Measurements from ENCODE around the gene LEKR1.
"Not testable (repeated sequence)": the region's sequence is repeated elsewhere in the genome, so short reads cannot be mapped to it uniquely, and the experiment has no call there.

The LEKR1 gene

DNA sequence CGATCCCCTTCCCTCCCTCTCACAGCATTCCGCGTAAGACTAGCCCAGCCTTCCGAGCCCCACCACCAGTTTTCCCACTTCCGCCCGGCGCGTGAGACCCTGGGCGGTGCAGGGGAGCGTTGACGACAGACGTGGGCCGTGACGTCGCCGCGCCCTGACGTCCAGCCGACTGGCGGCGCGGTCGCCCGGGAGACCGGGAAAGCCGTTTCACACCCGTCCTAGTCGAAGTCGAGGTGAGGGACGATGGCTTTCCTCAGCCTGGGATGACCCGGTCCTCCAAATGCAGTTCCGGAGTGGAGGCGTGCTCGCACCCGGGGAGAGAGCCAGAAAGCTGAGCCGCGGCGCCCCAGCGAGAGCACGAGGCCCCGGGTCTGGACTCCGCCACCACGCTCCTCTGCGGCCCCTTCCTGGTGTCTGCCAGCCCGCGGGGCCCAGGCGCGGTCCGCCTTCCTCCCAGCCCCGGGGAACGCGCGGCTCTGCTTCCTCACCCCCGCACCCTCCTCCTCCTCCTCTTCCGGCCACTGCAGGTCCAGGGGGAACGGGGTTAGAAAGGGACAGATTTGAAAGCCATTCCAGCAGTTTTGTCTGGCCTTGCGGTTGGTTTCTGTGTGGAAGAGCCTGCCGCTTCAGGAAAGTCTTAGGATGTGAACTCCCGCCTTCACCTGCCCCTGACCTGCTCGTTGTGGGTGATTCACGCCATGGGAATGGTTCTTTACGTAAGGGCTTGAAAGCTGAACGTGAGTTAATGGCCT lies at the start of gene LEKR1:
Gene LEKR1, plus strand, starts transcription at position 210 of the 752 bp plus-strand sequence. CDS start 2,977 bp downstream, outside the sequence.
- DNase-seq = peak; percentile 93

DNA sequence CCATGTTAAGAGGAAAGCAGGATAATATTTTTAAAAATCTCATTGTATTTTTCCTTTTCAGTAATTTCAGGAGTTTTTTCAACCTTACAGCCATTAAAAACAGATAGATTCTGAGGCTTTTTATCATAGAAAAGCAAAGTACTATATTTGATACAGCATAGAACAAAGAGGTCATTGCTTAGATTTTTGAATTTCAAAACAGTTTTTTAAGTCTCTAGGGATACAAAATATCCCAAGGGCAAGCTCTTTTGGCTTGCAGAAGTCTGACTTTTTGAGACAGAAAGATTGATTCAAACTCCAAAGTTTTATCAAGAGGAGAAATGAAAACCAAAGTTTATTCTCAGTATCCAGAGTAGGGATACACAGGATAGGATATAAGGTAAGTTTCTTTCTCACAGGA lies 49.3 kb upstream of the LEKR1 start:
- DNase-seq = no peak

DNA sequence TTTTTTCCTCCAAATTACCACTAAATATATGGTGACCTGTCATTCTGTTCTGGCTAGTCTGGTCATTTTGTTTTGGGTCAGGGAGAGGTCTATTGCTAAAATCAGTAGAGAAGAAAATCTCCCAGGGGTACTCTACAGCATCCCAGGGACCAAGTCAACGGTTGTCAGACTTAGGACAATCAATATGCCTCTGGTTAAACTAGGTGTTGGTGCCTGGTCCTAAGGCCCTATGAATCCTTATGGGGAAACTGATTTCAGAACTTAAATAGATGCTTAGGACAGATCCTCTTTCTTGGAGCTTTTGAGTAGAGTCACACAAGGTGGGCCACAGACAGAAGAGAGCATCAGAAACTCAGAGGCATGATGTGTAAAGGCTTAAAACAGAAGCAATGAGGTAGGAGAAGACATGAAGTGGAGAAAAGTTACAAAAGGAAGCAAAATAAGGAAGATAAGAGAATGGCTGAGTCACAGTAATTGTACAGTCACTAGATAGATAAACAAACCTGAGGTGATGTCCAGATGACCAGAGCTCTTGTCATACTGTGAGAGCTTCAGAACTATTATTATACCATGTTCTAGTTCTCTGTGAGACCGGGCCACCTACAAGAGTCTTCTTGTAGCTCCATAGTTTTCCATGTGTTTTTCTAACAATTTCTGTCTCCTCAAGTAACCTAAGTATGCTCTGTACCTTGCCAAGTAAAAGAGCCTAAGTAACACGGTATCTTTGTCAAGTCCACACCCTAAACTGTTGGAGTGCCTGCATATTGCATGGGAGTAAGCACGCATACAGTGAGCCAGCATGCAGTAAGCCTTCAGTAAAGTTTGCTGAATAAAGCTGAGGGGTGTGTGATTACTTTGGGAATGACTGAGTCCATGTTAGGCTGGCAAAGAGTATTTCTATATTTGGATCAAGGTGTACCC lies 44.6 kb upstream of the LEKR1 start:
- DNase-seq = no peak

DNA sequence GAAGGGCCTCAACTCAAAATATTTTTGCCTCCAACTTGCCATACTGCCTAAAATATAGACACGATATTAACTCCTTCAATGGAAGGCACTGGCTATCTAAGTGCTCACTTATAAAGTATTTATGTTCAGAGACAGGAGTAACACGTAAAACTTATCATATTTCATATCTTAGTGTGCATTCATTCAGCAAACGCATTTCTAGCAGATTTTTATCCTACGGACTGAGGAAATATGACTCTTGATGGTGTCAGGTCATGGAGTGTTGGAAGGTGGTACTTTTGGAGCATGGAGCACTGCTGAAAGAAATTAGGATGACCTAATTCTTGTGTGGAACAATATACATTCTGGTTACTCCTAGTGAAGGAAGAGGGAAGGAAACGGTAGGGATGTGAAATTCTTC lies 43.8 kb upstream of the LEKR1 start:
- DNase-seq = no peak

DNA sequence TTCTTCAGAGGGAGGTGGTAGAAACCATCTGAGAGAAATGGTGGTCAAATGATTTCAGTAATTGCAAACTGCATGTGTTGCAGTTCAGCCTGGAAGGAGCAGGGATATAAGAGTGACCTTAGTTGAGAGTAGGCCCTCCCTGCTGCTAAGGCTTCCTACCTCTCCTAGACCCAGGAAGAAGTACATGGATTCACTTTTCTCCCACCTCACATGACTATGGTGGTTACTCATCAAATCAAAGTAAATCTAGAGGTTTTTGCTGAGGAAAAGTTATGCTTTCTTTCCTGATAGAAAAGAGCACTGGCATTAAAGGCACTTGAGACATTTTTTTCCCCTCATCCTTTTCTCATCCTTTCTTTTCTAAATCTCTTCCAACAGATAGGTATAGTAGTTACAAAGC lies 43.2 kb upstream of the LEKR1 start:
- DNase-seq = no peak

DNA sequence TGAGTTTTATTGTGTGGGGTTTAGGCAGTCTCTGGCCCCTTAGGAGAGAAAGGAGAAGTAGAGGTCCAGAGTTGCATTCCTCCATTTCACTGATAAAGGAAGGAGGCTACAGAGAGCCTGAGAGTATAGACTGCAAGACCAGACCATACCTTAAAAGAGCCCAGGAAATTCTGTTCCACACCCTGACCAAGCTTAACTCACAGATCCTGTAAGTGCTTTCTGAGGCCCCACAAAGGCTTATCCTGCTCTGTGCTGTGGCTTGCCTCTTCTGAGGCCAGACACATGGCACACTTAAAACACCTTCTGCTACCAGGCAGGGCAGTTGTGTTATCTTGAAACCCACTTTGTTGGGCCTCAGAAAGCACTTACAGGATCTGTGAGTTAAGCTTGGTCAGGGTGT lies 39.2 kb upstream of the LEKR1 start:
- no peak for DNase-seq

DNA sequence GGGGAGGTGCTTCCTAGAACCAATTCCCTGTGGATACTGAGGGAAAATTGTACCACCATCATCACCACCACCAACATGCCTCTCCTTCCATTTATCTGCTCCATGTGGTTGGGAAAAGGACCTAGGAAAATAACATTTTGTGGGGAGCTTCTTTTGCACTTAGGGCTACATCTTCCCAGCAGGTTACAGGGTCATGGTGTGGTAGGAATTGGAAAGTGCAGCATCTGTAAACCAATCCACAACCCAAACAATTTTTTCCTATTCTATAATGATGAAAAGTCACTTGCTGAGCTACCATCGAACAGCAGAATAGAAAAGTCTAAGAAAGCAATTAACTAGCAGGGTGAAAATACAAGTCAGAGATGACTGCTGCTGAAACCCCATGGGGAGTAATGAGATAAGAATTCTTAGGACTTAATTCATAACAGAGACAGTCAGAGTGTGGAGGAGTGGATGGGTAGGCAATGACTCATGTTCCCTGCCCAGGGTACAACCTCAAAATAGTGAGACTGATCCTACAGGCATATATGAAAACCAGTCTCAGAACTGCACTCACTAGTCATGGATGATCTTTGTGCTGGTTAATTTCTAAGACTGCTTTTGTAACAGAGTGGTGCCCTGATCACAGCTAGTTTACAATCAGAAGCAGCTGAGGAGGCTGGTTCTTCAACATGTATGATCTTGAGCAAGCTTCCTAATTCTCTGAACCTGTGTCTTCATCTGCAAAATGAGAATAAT lies 38.1 kb upstream of the LEKR1 start:
- no peak for DNase-seq

DNA sequence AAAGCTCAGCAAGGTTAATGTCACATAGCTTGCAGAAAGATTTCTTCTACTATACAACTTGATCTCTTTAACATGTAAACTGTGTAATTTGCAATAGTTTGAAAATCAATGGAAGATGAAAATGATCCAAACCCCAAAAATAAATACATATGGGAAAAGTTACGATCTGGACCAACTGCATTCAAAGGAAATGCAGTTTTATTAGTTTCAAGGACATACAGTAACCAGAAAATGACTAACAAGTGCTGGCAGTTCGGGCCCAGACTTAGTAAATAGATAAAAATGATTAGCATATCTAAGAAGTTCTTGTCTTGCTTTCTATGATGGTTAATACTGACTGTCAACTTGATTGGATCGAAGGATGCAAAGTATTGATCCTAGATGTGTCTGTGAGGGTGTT lies 37.3 kb upstream of the LEKR1 start:
- no peak for DNase-seq

DNA sequence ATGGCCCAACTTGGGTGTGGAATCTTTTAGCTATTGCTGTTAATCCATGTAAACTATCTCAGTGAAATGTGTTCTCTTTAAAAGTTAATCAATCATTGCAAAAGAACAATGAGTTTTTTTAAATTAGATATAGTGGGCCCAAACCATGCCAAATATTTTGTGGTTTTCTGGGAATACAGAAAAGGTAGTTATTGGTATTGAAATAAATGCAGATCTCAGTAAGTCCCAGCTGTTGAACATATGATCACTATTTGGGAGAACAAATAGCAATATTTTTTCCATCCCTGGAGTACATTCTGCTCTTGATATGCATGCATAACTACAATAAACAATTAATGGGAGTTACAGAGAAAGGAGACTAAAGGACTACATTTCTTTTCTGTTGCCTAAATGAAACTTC lies 36.0 kb upstream of the LEKR1 start:
- DNase-seq = no peak

DNA sequence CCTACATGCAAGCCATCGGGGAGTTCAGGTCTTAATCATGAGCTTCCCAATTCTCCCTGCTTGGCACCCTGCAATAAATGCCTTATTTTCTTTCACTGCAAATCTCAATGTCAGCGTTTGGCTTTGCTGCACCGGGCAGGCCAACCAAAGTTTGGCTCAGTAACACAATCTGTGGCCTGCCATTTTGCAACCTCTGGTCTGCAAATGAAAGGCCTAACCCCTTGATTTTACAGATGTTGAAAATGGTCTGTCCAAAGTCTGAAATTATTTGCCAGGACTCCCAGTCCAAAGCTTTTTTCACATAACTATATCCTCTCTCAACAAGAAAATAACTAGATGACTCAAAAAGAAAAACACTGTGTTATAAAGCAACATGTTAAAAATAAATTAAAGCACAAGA lies 34.0 kb upstream of the LEKR1 start:
- no peak for DNase-seq

DNA sequence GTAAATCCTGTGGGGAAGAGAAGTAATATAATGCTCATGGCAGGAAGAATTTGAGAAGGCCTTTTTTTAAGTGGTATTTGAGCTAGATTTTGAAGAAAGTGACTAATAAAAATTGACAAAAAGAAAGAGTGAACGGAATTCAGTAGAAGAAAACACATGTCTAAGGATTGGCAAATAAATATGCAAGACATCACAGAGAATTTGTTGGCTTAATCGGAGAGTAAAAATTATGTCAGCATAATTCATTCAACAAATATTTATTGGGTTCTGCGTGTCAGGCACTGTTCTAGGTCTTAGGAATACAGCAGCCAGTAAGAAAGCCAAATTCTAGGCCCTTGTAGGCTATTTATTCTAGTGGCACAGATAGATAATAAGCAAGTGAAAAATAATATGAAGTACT lies 33.6 kb upstream of the LEKR1 start:
- no peak for DNase-seq

DNA sequence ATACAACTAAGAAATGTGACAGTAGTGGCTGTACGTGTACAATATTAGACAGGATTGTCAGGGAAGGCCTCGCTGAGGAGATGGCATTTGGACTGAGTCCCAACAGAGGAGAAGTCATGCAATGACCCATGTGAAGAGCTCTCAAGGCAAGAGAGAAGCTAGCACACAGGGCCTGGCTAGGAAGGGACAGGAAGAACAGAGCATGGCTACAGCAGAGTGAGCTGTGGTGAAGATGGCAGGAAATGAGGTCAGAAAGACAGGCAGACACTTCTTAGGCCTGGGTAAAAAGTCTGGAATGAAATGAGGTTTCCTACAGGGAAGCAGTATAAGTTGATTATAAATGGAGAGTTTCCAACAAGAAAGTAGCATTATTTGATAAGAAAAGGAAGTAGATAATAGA lies 33.2 kb upstream of the LEKR1 start:
- no peak for DNase-seq

DNA sequence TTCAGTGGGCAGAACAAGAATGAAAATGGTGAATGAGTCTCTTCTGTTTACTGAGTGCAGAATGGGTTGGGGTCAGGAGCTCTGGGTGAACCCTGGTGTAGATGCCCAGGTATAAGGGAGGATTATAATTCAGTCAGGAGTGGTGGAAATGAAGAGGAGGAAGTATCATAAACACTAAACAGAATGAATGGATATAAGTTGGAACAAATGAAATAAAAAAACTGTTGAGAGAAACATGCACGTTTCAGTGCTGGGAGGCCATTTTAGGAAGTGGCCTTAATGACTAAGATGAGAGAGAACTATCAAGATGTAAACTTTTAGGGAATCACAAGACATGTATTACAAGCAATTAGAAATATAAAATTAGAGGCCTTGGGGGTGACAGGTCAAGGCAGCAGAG lies 32.8 kb upstream of the LEKR1 start:
- DNase-seq = no peak

DNA sequence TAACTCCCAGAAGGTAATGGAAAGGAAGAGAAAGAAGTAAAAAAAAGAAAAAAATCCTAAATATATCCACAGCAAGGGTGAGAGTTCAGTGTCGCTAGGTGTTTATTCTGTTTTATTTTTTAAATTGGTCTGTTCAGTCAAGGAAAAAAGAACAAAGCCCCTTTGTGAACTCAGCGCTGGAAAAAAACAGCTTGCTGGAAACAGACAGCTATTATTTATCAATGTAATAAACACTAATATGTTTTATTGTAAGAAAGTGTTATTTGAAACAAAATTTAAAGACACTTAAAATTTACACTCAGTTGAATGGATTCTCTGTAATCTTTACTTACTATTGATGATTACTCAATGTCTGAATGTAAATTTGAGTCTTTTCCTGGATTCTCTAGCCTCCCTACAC lies 32.3 kb upstream of the LEKR1 start:
- DNase-seq = no peak

DNA sequence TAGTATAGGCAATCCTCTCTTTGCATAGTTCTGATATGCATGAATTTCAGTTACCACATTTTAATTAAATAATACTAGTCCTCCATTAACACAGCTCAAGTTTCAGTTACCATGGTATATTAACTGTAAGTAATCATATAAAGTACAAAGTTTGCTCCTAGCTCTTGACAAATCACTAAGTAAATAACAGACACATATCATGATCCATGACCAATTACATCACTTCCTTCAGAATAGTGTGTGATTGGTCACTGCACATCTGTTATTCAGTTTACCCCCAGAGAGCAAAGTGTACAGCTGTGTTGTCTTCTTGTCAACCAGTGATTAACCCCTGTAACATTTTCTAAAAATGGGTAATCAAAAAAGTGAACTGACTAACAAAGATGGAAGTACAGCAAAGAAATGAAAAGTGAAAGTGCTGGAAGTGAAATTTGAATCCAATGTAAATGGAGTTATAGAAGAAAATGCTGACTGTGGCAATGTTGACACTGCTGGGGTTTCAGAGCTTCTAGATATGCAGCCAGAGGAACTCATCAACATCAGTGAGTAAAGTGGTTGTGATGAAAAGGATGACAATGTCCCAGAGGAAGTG lies 30.2 kb upstream of the LEKR1 start:
- no peak for DNase-seq

DNA sequence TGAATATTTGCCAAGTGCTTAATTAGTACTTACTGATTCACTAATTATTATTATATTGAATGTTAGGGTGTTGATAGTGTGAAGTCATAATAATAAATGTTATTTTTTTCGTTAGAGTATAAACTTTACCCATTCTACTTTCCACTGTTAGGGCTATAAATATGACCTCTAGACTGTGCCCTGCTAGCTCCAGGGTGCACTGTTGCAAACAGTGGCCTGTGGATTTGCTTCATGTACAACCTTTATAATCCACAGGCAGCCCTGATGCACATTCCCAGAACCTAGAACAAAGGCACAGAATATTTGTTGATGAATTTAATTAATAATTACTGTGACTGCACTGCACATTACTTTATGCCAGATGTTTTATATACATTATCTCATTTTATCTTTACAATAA lies 28.8 kb upstream of the LEKR1 start:
- no peak for DNase-seq

DNA sequence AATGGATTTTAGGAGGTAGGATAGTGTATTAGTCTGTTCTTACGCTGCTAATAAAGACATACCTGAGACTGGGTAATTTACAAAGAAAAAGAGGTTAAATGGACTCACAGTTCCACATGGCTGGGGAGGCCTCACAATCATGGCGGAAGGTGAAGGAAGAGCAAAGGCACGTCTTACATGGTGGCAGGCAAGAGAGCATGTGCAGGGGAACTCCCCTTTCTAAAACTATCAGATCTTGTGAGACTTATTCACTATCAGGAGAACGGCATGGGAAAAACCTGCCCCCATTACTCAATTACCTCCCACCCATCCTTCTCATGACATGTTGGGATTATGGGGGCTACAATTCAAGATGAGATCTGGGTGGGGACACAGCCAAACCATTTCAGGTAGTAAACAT lies 25.9 kb upstream of the LEKR1 start:
- not testable (repeated sequence) for DNase-seq

DNA sequence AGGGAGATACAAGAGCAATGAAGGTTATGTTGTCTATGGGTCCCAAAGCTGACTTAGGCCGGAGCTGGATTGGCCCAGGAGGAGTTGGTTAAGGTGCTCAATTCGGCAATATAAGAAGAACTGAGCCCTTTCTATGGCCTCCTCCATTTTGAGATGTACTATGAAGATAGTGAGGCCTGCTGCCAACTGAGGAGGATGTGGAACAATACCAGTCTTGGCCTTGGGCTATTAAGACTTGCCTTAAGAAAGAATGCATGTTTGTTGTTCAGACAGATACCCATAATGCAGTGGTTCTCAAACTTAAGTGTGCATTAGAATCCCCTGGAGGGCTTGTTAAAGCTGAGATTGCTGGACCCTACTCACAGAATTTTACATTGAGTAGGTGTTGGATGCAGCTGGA lies 24.4 kb upstream of the LEKR1 start:
- no peak for DNase-seq

DNA sequence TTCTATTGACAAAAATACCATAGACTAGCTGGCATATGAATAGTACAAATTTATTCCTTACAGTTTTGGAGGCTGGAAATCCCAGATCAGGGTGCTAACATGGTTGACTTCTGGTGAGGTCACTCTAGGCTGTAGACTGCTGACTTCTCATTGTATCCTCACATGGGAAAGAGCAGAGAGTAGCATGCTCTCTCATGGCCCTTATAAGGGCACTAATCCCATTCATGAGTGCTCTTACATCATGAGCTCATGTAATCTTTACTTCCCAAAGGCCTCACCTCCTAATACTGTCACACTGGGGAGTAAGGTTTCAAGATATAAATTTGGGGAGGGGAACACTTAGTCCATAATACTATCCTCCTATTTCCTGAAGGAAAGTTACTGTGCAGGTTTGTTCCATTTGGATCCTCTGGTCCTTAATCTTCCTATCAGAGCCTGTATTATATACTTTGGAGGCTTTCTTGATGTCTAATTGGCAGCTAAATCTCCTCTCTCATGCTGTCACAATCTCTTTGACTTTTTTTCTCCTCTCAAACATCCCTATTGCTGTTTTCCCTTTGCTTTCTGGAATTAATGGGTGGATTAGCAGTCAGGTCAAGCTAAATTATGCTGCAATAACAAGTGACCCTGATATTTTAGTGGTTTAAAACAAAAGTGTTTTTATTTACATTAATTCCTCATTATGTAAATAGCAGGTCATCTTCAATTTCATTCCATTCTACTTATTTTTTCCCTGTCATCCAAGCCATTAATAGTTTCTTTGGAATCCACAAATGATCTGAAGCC lies 23.1 kb upstream of the LEKR1 start:
- DNase-seq = no peak

DNA sequence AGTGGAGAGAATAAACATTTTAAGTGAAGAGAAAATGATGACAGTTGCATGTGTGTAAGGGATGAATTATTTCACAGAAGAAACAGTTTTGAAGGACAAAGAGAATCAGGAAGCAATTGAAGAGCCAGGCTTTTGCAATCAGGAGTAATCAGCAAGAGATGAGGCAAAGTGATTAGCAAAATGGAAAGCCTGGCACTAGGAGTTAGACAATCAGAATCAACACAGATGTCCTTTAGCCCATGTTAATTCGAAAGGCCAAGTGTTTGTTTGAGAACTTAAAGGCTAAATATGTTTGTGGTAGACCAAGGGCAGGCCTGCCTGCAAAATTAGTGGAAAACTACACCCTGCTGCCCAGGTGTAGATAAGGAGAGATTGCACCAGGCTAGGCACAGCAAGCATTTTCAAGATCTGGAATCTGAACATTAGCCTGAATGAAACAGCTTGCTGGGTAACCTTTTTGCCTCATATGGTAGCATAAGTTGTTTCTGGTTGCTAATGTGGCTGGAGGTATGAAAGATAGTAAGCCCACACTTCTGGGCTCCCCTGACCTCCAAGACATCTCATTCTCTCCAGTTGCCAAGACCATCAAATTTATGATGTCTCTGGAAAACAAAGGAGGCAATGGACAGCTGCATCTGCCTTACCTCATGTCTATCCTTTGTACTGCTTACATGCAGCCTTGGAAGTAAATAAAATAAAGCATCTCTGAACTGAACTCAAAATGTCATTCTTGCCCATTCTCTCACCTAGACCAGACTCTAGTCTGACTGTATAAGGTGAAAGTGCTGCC lies 22.0 kb upstream of the LEKR1 start:
- DNase-seq = no peak

DNA sequence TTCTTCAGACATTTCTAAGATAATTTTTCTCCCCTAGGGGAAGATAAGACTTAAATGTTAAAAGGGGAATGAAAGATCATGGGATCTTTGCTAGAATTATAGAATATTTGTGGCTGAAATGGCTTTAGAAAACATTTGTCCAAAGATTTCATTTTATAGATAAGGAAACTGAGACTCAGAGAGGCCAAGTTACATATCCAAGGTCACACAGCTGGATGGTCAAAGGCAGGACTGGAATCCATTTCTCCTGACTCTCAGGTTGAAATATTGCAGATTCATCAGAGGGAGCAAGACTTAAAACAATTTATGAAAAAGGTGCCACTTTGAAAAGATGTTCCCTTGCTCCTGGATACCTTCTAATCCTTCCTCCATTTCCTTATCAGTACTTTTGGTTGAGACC lies 19.5 kb upstream of the LEKR1 start:
- no peak for DNase-seq

DNA sequence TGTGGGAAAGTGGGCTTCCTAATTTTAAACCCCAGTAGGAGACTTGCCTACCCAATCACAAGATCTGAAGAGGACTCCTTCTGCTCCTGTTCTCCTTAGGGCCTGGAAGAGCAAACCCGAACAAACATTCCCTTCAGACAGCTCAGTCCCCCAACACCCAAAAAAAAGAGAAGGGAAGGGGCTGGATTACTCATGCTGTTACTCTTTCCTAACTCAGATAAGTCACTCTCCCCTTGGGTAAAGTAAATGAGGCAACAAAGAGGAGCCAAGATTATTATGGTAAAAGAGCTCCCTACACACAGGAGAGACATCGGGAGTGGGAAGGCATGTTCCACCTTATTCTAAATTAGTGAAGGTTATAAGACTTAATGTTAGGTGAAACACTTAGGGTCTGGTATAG lies 18.1 kb upstream of the LEKR1 start:
- no peak for DNase-seq

All from NCI-H774 (cell line).